Esophagus muscularis mucosa (tissue), 4 donors: ENCODE results near the gene PLCH2. TPM values are rescaled to one million over a fixed set of nuclear protein-coding genes. Genes with fewer than 3 reads are reported as not detected.

Experiments
- DNase-seq: peaks from one replicate; pipeline ENCODE4 v3.0.0-alpha.2; 2017; ENCODE audit errors: extremely low spot score
- H3K27ac ChIP-seq, 4 donors: fragments of 200-600 bp; sonication (generic); replicated peaks in 1 of 4; 1 replicate in 3 of 4; 2 replicates in 1 of 4; pipeline ENCODE4 v1.5.1; 2016 to 2019; ENCODE audit warnings: mild to moderate bottlenecking in 1 of 4
- H3K27me3 ChIP-seq, 4 donors: fragments of 200-600 bp; sonication (generic); one replicate each; pipeline versions ENCODE4 v1.5.1 to v1.6.0; 2016 to 2019
- H3K36me3 ChIP-seq, 4 donors: fragments of 200-600 bp; sonication (generic); one replicate each; pipeline ENCODE4 v1.5.1; 2016 to 2019
- H3K4me1 ChIP-seq, 4 donors: fragments of 200-600 bp; sonication (generic); one replicate each; pipeline ENCODE4 v1.5.1; 2016 to 2019
- H3K4me3 ChIP-seq, 4 donors: fragments of 200-600 bp; sonication (generic); 1 replicate in 2 of 4; 2 replicates in 2 of 4; pipeline ENCODE4 v1.5.1; 2016 to 2019; ENCODE audit warnings: mild to moderate bottlenecking in 4 of 4, moderate library complexity in 1 of 4
- H3K9me3 ChIP-seq, 4 donors: fragments of 200-600 bp; sonication (generic); 1 replicate in 3 of 4; 2 replicates in 1 of 4; pipeline ENCODE4 v1.5.1; 2016 to 2019
- CTCF ChIP-seq, 3 experiments: fragments of 200-600 bp in 2 of 3; fragments of 450-650 bp in 1 of 3; sonication (generic) in 2 of 3; IDR thresholded peaks; one replicate each; pipeline ENCODE4 v1.5.1; 2017 to 2019; ENCODE audit warnings: antibody characterized with exemption in 3 of 3, mild to moderate bottlenecking in 2 of 3, moderate library complexity in 1 of 3
- EP300 ChIP-seq: sonication (generic); formaldehyde crosslinking; IDR thresholded peaks from one replicate; pipeline ENCODE4 v1.6.1; 2017; ENCODE audit warnings: antibody characterized with exemption
- POLR2A ChIP-seq: fragments of 450-650 bp; IDR thresholded peaks from one replicate; pipeline ENCODE4 v1.6.1; 2017; ENCODE audit warnings: antibody characterized with exemption, moderate library complexity, mild to moderate bottlenecking, low read depth
- POLR2AphosphoS5 ChIP-seq, 2 donors: sonication (generic); formaldehyde crosslinking; IDR thresholded peaks; one replicate each; pipeline ENCODE4 v1.6.1; 2017; ENCODE audit warnings: antibody characterized with exemption in 2 of 2
- WGBS: methylation state at CpG from one replicate; pipeline ENCODE4 v1.1.5; 2018; 5-methylcytosine and 5-hydroxymethylcytosine counted together
- intact Hi-C: fragments of 100-400 bp; cut with DNase I; formaldehyde crosslinking; loops from one replicate; pipeline ENCODE4 v1.15.1; 2023
- total RNA-seq, 4 donors: library from RNA; depleted of rRNA; stranded (reverse); fragments of >200 nt; gene quantifications; one replicate each; pipeline versions ENCODE4 v1.1.0 to v1.2.1, GENCODE V29; 2016

PLCH2 gene
- total RNA-seq, 4 donors from 2014 or later = 0.06 to 0.42 (median 0.26) TPM

- Histone ChIP-seq H3K36me3 (no peaks in the 10 kb centered on the region), H3K4me3 (no peak overlapping the region), H3K27me3 (peaks cover 0 to 82% (median 12%) of the 10 kb centered on the region in 4 donors), H3K4me1 (peaks cover 0 to 11% (median 4%) of the 10 kb centered on the region in 4 donors), H3K27ac (no peak overlapping the region), H3K9me3 (no peaks in the 10 kb centered on the region)
- 85% methylated on average over 11 of the region's 15 CpGs for WGBS
- DNase-seq = no peak
- TF ChIP-seq EP300 (no peak), POLR2A (no peak), CTCF (IDR thresholded peaks at IDR 0.05) (no peak), POLR2AphosphoS5 (IDR thresholded peaks at IDR 0.05) (no peak)
- intact Hi-C loops = no loop called here
These were observed 4.5 kb upstream of the PLCH2 start for GRCh38 chr1:2471587-2472001.

- DNase-seq = no peak
- WGBS = 39% methylated on average over 3 of the region's 17 CpGs
- Histone ChIP-seq H3K4me3 (no peak overlapping the region), H3K9me3 (no peaks in the 10 kb centered on the region), H3K27me3 (peaks cover 0 to 82% (median 6%) of the 10 kb centered on the region in 4 donors), H3K36me3 (no peaks in the 10 kb centered on the region), H3K27ac (no peak overlapping the region), H3K4me1 (peaks cover 0 to 6% (median 2%) of the 10 kb centered on the region in 4 donors)
- intact Hi-C loops = no loop called here
- no peak for TF ChIP-seq POLR2AphosphoS5 (IDR thresholded peaks at IDR 0.05)
- no peak for TF ChIP-seq POLR2A
These were observed 4.0 kb upstream of the PLCH2 start for GRCh38 chr1:2472109-2472508.

GRCh38 chr1:2472561-2473177 lies 3.4 kb upstream of the PLCH2 start:
- H3K4me3 ChIP-seq = no peak overlapping the region
- intact Hi-C loops = no loop called here
- WGBS = 71% methylated on average over 21 of the region's 25 CpGs
- H3K9me3 ChIP-seq = no peaks in the 10 kb centered on the region
- no peak overlapping the region for H3K27ac ChIP-seq
- no peak for TF ChIP-seq POLR2A
- peaks cover 0 to 79% (median 1%) of the 10 kb centered on the region in 4 donors for H3K27me3 ChIP-seq
- DNase-seq = no peak
- H3K4me1 ChIP-seq = peaks cover 0 to under 1% (median 0%) of the 10 kb centered on the region in 4 donors
- no peaks in the 10 kb centered on the region for H3K36me3 ChIP-seq

GRCh38 chr1:2473198-2473597 lies 2.9 kb upstream of the PLCH2 start:
- Histone ChIP-seq H3K27me3 (peaks cover 0 to 79% (median 0%) of the 10 kb centered on the region in 4 donors), H3K9me3 (no peaks in the 10 kb centered on the region), H3K36me3 (no peaks in the 10 kb centered on the region), H3K4me1 (no peaks in the 10 kb centered on the region), H3K4me3 (no peak overlapping the region), H3K27ac (no peak overlapping the region)
- intact Hi-C loops = no loop called here
- WGBS = 81% methylated on average over 12 of the region's 13 CpGs
- DNase-seq = no peak
- TF ChIP-seq CTCF (IDR thresholded peaks at IDR 0.05) = no peak
- no peak for TF ChIP-seq EP300
- TF ChIP-seq POLR2AphosphoS5 (IDR thresholded peaks at IDR 0.05) = no peak
- TF ChIP-seq POLR2A = no peak

- no peak overlapping the region for H3K27ac ChIP-seq
- H3K4me3 ChIP-seq = no peak overlapping the region
- peaks cover 0 to 74% (median 0%) of the 10 kb centered on the region in 4 donors for H3K27me3 ChIP-seq
- intact Hi-C loops = no loop called here
- DNase-seq = no peak
- 44% methylated on average over 7 of the region's 17 CpGs for WGBS
- no peak for TF ChIP-seq CTCF (IDR thresholded peaks at IDR 0.05)
- no peak for TF ChIP-seq POLR2AphosphoS5 (IDR thresholded peaks at IDR 0.05)
- no peak for TF ChIP-seq POLR2A
- TF ChIP-seq EP300 = no peak
- H3K9me3 ChIP-seq = no peaks in the 10 kb centered on the region
- H3K36me3 ChIP-seq = no peaks in the 10 kb centered on the region
- H3K4me1 ChIP-seq = no peaks in the 10 kb centered on the region
These were observed 1.8 kb upstream of the PLCH2 start for GRCh38 chr1:2474104-2474844.
